Suprapubic skin (tissue), 3 donors: ENCODE data around the gene SNAPC4.

Experiments
- POLR2A ChIP-seq, 2 donors: fragments of 450-650 bp; IDR thresholded peaks; one replicate each; pipeline ENCODE4 v1.6.1; 2017; ENCODE audit warnings: antibody characterized with exemption in 2 of 2, mild to moderate bottlenecking in 2 of 2, moderate library complexity in 2 of 2
- TF ChIP-seq, protein P1 (sequence below), 2 donors: fragments of 200-600 bp in 1 of 2; fragments of 450-650 bp in 1 of 2; sonication (generic) in 1 of 2; IDR thresholded peaks; one replicate each; pipeline ENCODE4 v1.5.1; 2016 to 2019; ENCODE audit warnings: antibody characterized with exemption in 2 of 2, mild to moderate bottlenecking in 1 of 2, moderate library complexity in 1 of 2

- peak; percentile 57 to 67 for TF ChIP-seq POLR2A (IDR thresholded peaks at IDR 0.05)
- TF ChIP-seq, protein P1, sequence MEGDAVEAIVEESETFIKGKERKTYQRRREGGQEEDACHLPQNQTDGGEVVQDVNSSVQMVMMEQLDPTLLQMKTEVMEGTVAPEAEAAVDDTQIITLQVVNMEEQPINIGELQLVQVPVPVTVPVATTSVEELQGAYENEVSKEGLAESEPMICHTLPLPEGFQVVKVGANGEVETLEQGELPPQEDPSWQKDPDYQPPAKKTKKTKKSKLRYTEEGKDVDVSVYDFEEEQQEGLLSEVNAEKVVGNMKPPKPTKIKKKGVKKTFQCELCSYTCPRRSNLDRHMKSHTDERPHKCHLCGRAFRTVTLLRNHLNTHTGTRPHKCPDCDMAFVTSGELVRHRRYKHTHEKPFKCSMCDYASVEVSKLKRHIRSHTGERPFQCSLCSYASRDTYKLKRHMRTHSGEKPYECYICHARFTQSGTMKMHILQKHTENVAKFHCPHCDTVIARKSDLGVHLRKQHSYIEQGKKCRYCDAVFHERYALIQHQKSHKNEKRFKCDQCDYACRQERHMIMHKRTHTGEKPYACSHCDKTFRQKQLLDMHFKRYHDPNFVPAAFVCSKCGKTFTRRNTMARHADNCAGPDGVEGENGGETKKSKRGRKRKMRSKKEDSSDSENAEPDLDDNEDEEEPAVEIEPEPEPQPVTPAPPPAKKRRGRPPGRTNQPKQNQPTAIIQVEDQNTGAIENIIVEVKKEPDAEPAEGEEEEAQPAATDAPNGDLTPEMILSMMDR (IDR thresholded peaks at IDR 0.05) = peak; percentile 98 to 99
Measured at GRCh38 chr9:136363106-136363948, 36.6 kb downstream of the SNAPC4 start, which contains the start of gene DNLZ.
